OCI-LY3 (cell line): ENCODE results near the gene TTC29.

Experiments used
- CTCF ChIP-seq: fragments of 200-600, 300-600 bp; sonication (generic); IDR thresholded peaks from 2 replicates; pipeline ENCODE4 v1.5.1; 2014; ENCODE audit warnings: antibody characterized with exemption, low read length, low read depth
- EZH2phosphoT487 ChIP-seq: fragments of 200-600 bp; shearing (Covaris generic); IDR thresholded peaks from 2 replicates; pipeline ENCODE4 v1.6.1; 2018; ENCODE audit warnings: antibody characterized with exemption, mixed run types, low read depth

GRCh38 chr4:146975036-146975435, 29.4 kb upstream of the TTC29 start:
- no peak for TF ChIP-seq CTCF
- TF ChIP-seq EZH2phosphoT487, result no peak
